Measurements from ENCODE around the gene SLC35D1. TPM values are rescaled to one million over a fixed set of nuclear protein-coding genes. Genes with fewer than 3 reads are reported as not detected.

Gene SLC35D1
- 9.0 and 15.8 TPM in 2 replicates for polyA plus RNA-seq (2011; rRNA removed)
- polyA minus RNA-seq (2011; rRNA and poly(A)+ RNA removed), result 8.1 and 9.8 TPM in 2 replicates

GRCh38 chr1:67053785-67054772 is at the start of gene SLC35D1:
SLC35D1 (minus strand) TSS chr1:67054148; CDS start chr1:67054013, 135 bp downstream.
- Histone ChIP-seq H3K4me3 (ENCODE audit: low read depth, low read length) (peak within 1 kb of the TSS; percentile 86), H3K27me3 (ENCODE audit: control insufficient read depth, insufficient read depth, low read length) (no peaks in the 10 kb centered on the region), H3K36me3 (ENCODE audit: control insufficient read depth, insufficient read depth, low read length) (no peaks in the 10 kb centered on the region)
- POLR2A ChIA-PET, result interaction anchor here (0.7 kb wide), 1 partner anchor 81 kb away, joined by 3 read pairs; no protein-coding TSS in a partner anchor
- TF ChIP-seq CTCF (IDR thresholded peaks at IDR 0.05; ENCODE audit: insufficient read depth, low read depth, low read length), result no peak
- no peak for DNase-seq (ENCODE audit: low read depth)
- CTCF ChIA-PET, result interaction anchor here (0.6 to 2.3 kb wide), 4 partner anchors 58 to 142 kb away, joined by 3 to 14 read pairs (median 6); no protein-coding TSS in a partner anchor

DNA sequence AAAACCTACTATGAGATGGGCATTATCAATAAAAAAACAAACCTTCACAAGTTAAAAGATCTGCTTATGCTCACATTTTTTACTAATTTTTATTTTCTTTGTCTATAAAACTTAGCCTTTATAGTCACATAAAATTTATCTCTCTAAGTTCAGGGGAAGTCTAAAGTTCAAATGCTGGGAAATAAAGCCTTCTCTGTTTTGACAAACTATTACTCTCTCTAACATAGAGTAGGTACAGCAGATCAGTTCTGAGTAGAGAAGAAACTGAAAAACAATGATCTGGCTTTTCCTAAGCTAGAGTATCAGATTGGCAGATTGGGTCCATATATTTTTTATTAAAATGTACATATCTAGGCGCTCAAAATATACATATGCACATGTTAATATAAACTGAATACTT is 49.6 kb upstream of the SLC35D1 start:
- Histone ChIP-seq H3K36me3 (ENCODE audit: control insufficient read depth, insufficient read depth, low read length) (no peaks in the 10 kb centered on the region), H3K4me3 (ENCODE audit: low read depth, low read length) (no peak overlapping the region), H3K27me3 (ENCODE audit: control insufficient read depth, insufficient read depth, low read length) (no peaks in the 10 kb centered on the region)
- no peak for DNase-seq (ENCODE audit: low read depth)
- no peak for TF ChIP-seq CTCF (IDR thresholded peaks at IDR 0.05; ENCODE audit: insufficient read depth, low read depth, low read length)
- ChIA-PET CTCF (no interaction called here), POLR2A (no interaction called here)

DNA sequence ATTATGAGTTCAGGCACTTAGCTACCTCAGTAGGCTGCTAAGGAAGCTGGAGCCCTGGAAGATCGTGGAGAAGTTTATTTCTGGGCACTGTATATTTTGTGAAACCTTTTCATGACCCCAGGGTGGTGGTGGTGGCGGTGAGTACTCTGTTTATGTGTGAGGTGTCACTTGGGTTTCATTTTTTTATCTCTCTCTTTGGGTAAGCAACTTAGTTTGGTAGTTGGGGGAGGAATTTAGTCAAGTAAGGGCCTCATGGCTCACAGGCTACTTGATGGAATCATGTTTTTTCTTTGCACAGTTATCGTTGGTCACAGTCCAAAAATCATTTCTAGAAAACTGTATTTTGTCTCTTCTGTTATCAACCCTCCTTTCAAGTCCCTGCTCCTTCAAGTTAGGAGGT is 46.9 kb upstream of the SLC35D1 start:
- TF ChIP-seq CTCF (IDR thresholded peaks at IDR 0.05; ENCODE audit: insufficient read depth, low read depth, low read length), result no peak
- Histone ChIP-seq H3K36me3 (ENCODE audit: control insufficient read depth, insufficient read depth, low read length) (no peaks in the 10 kb centered on the region), H3K4me3 (ENCODE audit: low read depth, low read length) (no peak overlapping the region), H3K27me3 (ENCODE audit: control insufficient read depth, insufficient read depth, low read length) (no peaks in the 10 kb centered on the region)
- ChIA-PET POLR2A (no interaction called here), CTCF (no interaction called here)
- DNase-seq (ENCODE audit: low read depth), result no peak

- Histone ChIP-seq H3K27me3 (ENCODE audit: control insufficient read depth, insufficient read depth, low read length) (peaks cover 4% of the 10 kb centered on the region; the same call in 1 of the 2 replicates), H3K4me3 (ENCODE audit: low read depth, low read length) (no peak overlapping the region), H3K36me3 (ENCODE audit: control insufficient read depth, insufficient read depth, low read length) (no peaks in the 10 kb centered on the region)
- no peak for TF ChIP-seq CTCF (IDR thresholded peaks at IDR 0.05; ENCODE audit: insufficient read depth, low read depth, low read length)
- CTCF ChIA-PET, result interaction anchor here (1.0 kb wide), 1 partner anchor 10 kb away, joined by 3 read pairs; no protein-coding TSS in a partner anchor
- DNase-seq (ENCODE audit: low read depth), result no peak
- POLR2A ChIA-PET, result no interaction called here
These were observed 43.4 kb upstream of the SLC35D1 start for GRCh38 chr1:67097305-67097704.

DNA sequence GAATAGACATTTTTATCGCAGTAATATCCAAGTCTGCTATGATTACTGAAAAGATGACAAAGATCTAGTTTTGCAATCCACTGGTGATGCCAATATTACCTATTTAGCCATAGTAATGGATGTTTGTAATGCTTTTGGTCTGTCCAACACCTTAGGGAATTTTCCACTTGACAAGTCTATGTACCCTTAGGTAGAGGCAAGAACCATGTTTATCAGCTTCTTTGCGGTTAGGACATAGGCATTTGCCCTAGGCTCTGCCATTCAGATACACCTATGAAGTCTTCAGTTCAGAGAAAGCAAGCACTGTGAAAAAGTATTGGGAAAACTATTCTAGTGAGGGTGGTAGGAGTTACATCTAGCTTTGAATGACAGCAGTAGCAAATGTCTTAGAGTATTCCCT is 40.2 kb upstream of the SLC35D1 start:
- no peak for DNase-seq (ENCODE audit: low read depth)
- TF ChIP-seq CTCF (IDR thresholded peaks at IDR 0.05; ENCODE audit: insufficient read depth, low read depth, low read length), result no peak
- Histone ChIP-seq H3K36me3 (ENCODE audit: control insufficient read depth, insufficient read depth, low read length) (no peaks in the 10 kb centered on the region), H3K27me3 (ENCODE audit: control insufficient read depth, insufficient read depth, low read length) (peaks cover 7% of the 10 kb centered on the region; the same call in 1 of the 2 replicates), H3K4me3 (ENCODE audit: low read depth, low read length) (no peak overlapping the region)
- ChIA-PET CTCF (no interaction called here), POLR2A (no interaction called here)

All from BJ (cell line).